Kidney tubule cell (primary cell): Measurements from ENCODE around the gene LBP.
"Not testable (repeated sequence)": the region's sequence is repeated elsewhere in the genome, so short reads cannot be mapped to it uniquely, and the experiment has no call there.

Experiments used
- DNase-seq: peaks from one replicate; pipeline ENCODE4 v3.0.0-alpha.2; 2018; ENCODE audit warnings: low spot score

The LBP gene

DNA sequence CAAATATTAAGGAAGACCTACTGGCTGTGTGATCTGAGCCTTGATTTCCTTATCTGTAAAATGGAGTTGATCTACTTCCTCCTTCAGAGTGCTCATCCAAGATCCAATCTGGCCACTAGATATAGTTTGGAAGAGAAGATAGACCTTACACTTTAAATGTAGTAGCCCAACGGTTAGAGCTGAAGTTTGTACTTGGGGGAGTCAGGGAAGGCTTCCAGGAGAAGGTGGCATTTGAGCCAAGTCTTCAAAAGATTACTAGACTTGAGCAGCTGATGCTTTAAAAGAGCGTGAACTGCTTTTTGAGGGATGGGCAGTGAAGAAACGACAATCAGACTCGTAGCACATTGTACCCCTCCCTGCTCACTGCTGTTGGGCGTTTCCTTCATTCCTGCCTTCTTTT is 3.6 kb downstream of the LBP start:
- DNase-seq = no peak

DNA sequence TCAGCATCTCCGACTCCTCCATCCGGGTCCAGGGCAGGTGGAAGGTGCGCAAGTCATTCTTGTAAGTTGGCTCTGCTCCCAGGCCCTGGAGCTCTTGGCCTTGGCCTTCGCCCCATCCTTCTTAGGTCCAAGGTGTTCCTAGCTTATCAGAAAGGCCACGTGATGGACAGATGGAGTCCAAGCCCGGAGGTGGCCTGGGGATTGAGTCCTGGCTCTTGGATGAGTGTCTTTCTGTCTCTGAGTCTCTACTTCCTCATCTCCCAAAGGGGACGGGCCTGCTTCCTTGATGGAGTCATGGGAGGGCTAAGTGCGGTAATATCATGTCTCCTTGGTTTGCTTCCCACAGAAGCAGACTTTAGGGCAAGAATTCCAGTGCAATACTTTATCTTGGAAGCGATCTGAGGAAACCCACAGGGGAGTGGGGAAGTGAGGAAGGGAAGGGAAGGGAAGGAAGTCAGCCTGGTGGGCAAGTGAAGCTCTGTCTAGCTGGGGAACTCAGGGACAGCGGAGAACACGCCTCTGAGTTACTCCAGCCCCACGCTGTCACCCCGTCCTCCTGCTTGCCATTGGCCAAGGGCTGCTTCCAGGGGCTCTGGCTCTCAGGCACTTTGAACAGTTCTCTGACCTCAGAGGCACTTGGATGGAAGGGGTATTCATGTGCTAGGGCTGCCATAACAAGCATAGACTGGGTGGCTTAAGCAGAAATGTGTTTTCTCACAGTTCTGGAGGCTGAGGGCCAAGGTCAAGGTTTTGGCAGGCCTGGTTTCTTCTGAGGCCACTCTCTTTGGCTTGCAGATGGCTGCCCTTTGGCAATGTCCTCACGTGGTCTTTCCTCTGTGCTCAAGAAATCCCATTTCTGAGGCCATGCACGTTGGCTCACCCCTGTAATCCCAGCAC is 4.8 kb downstream of the LBP start:
- DNase-seq = no peak

DNA sequence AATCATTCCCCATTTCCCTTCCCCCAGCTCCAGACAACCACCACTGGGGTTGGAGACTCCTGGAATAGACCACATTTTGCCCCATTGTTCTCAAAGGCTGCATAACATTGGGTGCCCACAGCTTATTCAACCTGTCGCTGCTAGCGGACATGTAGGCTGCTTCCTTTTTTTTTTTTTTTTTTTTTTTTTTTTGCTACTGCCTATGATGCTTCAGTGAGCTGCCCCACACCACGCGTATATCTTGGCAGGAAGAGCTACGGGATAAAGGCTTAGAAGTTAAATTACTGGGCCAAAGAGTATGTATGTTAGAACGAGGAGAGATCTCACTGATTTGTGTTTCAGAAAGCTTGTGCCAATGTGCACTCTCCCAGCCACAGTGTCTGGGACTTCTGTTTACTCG is 7.0 kb downstream of the LBP start:
- DNase-seq = peak; percentile 53

DNA sequence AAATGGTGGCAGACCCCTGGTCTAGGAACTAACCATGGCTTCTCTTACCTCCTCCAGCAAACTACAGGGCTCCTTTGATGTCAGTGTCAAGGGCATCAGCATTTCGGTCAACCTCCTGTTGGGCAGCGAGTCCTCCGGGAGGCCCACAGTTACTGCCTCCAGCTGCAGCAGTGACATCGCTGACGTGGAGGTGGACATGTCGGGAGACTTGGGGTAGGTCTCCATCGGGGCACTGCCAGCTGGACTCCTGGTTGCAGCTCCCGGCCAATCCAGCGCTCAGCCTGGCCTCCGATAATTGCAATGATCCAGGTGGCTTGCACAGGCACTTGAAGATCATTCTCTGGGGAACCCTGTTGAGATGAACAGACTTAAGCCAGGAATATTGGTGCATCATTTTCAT is 7.9 kb downstream of the LBP start:
- no peak for DNase-seq

DNA sequence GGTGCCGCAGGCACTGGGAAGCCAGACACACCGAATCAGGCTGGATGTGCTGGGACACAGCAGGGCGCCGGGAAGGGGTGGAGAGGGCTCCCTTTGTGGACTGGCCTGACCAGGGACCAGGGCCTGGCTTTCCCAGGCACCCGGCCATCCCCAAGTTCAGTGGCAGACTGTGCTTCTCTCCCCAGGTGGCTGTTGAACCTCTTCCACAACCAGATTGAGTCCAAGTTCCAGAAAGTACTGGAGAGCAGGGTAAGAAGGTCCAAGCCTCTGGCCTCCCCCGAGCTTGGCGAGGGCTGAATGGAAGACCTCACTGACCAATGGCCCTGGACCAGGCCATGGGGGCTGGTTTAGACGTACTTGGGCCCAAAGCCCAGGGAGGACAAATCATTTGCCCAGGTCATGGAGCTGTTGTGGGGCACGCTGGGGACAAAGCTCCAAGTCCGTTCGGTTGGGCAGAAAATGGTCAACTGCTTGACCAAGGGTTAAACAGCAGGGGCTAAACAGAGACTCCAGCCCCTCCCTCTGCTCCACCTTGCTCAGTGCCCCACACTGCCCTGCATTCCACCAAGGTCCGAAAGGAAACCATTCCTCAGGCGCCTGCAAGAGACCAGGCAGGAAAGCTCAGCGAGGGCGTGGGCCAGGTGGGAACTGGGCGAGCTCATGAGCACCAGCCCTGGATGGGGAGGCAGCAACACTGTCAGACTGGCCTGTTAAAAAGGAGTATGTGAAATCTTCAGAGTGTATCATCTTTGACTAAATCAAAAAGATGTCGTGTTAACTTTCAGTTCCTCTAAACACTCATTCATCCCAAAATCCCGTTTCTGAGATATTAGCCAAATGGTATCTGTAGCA is 9.1 kb downstream of the LBP start:
- DNase-seq = no peak

DNA sequence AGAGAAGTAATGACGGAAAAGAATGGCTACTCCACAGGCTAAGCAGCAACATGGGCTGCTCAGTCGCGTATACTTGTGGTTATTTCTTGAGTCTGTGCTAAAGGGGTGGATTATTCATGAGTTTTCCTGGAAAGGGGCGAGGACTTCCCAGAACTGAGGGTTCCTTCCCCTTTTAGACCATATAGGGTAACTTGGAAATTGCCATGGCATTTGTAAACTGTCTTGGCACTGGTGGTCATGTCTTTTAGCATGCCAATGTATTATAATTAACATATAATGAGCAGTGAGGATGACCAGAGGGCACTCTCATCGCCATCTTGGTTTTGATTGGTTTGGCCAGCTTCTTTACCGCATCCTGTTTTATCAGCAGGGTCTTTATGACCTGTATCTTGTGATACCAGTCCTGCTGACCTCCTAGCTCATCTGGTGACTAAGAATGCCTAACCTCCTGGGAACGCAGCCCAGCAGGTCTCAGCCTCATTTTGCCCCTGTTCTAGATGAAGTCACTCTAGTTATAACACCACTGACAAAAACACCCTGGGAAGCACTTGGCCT is 11.4 kb downstream of the LBP start:
- peak; percentile 7 for DNase-seq

DNA sequence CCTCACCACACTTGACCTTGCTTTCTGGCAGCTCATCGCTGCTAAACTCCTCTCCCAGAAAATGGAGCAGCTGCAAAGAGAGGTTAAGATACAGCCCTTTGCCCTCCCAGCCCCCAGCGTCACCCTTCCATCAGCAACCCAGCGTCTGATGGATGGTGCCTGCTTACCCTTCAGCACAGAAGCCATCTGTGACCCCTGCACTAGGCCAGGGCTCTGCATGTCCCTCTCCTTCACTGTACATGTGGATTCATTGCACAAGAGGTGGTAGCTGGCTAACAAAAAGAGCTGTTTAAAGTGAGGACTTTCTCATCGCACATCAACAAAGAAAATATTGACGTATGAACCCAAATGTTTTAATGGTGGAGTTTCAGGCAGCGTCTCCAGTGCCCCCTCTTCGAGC is 12.3 kb downstream of the LBP start:
- no peak for DNase-seq

DNA sequence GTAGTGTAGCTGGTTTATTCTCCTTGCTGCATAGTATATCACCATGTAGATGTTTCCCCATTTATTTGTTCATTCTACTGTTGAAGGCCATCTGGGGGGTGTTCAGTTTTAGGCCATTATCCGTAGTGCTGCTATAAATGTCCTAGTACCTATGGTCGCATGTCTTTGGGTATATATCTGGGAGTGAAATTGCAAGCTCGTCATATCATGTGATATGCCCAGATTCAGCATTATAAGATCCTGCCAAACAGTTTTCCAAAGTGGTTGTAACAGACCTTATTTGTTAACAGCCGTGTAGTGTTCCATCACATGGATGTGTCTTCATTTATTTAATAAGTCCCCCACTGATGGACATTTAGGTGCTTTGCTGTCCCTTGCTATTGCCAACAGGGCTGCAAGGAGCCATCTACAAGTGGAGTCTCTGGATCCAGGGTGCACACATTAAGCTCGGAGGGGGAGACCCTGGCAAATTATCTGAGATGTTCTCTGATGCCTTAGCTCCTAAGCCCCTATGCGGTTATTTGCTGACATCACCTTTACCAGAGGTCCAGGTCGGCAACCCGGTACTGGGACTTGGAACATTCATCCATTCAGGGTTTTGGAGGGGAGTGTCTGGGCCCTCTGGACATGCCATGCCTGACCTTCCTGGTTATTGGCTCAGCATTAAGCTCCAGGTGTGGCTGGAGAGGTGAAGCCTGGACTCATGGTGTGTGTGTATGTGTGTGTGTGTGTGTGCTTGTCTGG is 16.9 kb downstream of the LBP start:
- no peak for DNase-seq

DNA sequence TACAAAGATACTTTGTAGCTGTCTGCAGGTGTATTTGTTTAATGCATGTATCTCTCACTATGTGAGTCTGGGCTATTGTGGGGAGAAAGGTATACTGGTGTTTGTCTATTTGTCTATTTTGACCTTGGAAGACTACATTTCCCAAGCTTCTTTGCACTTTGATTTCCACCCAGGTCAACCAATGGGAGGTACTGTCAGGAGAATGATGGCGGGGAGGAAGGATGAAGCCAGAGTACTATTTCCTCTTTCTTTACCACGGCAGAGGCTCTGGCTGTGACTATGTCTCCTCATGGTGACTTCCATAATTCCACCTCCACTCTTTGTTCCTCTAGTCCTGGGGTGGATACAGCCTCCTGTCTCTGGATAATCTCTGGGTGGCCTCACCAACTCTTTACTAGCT is 23.1 kb downstream of the LBP start:
- DNase-seq = no peak

DNA sequence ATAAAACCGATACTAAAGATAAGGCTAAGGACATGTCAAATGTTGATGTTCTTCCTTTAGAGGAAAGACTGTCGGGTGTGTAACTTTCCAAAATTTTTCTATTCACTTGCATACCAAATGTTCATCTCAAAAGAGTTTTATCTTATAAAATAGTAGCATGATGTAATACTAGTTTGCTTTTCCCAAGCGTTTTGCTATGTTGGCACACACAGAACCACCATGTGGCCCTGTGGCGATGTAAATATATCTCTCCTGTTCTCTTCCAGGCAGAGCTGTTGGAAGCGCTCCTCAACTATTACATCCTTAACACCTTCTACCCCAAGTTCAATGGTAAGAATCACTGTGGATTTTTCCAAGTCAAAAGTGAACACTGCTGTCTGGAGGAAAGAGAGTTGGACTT is 26.5 kb downstream of the LBP start:
- DNase-seq = no peak

DNA sequence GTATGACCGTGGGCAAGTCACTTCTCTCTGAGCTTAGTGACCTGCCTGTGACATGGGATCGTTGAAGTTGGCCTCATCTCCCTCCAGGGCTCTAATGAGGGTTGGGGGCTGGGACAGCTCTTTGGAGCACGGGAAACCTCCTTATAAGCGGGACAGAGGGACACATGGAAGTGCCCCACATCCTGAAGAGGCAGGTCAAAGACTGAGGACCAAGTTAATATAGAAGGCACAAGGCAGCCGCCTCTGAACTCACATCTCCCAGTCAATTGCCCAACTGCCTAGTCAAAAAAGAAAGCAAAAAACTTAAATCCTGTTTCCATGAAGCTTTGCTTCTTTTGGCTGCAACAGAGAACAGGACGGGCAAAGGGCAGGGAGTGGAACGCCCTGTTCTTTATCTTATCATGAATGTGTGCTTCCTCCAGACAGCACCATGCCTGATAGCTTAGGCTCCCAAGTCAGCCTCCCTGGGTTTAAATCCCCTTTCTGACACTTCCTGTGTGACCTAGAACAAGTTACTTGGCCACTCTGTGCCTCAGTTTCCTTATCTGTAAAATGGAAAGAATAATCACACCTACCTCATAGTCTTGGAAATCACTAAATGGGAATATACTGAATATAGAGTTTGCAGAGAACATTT is 27.1 kb downstream of the LBP start:
- no peak for DNase-seq

DNA sequence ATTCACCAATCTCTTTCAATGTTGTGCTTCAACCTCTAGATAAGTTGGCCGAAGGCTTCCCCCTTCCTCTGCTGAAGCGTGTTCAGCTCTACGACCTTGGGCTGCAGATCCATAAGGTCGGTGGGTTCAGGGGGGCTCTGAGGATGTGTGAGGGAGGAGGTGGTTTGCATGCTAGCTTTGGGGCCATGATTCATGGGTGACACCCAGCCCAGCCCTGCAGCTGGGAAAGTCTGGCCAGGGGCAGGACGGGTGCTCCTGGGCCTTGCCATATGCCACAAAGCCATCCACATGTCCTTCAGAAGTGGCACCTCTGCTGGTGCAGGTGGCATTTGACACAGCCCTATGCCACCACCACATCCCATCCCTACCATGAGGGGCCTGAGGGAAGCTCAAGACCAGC is 27.6 kb downstream of the LBP start:
- DNase-seq = no peak

DNA sequence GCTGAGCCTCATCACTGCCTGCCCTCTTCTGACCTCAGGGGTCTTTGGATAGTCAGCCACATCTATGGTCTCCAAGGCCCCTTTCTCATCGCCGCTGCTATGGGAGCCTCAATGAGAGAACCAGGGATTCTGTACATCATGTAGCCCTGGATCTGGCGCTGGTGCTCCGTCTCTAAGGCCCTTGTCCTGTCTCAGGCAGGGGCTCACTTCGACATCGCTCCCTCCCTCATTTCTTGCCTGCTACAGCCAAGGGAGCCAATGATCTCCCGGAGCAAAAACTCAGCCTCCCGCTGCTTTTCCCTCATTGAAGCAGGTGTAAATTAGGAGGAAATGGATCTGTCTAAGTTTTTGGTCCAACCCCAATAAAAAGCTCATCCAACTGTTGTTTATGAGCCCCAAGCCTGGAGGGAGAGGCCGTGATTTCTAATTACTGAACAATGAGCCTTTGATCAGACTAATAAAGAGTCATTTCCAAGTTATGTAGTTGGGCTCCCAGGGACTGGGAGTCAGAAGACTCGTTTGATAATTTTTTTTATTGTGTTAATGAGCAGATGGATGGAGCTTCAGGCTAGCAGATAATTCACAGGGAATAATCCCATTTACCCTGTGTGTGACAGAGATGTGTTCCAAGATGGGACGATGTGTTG is 30.9 kb downstream of the LBP start:
- no peak for DNase-seq

DNA sequence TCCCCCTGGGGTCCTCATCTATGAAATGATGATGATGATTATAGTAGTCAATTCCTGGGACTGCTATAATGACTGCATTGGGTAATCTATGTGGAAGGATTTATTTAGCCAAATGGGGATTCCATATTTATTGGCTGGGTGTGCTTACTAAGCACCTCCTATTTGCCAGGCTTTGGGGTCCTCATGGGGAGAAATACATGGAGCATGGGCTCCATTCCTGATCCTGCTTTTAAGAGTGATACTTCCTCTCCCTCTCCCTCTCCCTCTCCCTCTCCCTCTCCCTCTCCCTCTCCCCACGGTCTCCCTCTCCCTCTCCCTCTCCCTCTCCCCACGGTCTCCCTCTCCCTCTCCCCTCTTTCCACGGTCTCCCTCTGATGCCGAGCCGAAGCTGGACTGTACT is 31.6 kb downstream of the LBP start:
- DNase-seq = not testable (repeated sequence)

DNA sequence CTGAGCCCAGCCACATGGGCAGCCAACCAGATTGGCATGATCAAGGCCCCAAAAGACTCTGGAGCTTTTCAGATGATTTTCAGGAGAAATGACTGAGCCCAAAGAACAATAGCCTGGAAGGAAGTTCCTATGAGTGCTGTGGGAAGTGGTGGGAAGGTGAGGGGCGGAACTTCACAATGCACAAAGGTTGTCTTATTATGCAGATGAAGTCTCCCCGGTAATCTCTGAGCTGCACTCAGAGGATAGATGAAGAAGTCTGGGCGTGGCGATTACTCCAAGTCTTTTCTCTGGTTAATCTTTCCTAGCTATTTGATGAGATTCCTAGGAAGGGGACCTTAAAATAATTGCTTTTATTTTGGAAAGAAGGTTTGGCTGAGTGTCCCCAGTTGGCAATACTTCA is 36.9 kb downstream of the LBP start:
- no peak for DNase-seq

DNA sequence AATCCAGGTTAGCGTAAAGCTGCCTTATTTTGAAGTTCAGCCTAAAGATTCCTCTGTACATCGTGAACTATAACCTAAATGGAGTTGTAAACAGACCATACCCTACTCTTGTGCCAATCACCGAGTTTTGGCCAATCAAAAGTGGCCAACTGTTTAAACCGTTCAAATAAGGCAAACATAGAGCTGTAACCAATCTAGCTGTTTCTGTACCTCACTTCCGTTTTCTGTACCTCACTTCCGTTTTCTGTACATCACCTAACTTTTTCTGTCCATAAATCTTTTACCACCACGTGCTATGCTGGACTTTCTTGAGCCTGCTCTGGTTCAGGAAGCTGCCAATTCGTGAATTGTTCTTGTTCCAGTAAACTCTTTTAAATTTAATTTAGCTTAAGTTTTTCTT is 39.7 kb downstream of the LBP start:
- no peak for DNase-seq

DNA sequence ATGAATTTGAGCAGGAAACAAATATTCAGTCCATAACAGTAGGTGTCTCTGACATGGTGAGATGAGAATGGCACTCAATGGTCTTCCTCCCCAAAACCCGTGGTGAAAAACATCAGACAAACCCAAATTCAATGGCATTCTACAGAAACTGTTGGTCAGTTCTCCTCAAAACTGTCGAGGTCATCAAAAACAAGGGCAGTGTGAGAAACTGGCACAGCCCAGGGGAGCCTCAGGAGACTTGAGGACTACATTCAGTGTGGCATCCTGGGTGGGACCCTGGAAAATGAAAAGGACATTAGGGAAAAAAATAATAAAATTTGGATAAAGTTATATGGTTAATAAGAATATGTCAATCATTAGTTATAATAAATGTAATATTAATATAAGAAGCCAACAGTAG is 40.6 kb downstream of the LBP start:
- DNase-seq = no peak

DNA sequence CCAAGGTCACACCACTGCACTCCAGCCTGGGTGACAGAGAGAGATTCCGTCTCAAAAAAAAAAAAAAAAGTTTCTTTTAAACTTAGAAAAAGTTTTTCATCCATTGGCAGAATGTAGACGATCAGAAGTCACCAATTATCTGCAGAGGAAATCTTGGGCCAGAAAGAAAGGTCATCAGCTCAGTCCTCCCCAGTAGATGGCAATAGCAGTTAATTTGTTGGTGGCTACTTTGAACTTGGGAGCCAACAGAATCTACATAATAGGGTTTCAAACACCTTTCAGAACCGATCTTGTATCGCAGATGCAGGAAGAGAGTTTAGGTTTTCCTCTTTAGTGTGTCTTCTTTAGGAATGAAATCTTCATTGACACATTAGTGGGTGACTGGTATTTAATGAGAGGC is 41.7 kb downstream of the LBP start:
- no peak for DNase-seq

DNA sequence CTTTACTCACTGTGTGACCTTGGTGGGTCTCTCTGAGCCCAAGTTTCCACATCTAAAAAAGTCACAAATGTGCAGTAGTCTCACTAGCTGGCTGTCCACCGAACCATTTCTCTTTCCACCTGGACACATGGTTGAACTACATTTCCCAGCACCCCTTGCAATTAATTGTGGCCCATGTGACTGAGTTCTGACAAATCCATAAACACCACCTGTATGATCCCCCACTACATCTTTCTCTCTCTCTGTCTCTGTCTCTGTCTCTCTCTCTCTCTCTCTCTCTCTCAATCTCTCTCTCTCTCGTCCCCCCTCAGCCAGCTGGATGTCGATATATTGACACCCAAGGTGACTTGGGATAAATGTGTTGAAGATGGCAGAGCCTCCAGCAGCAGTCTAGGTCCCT is 46.1 kb downstream of the LBP start:
- no peak for DNase-seq

DNA sequence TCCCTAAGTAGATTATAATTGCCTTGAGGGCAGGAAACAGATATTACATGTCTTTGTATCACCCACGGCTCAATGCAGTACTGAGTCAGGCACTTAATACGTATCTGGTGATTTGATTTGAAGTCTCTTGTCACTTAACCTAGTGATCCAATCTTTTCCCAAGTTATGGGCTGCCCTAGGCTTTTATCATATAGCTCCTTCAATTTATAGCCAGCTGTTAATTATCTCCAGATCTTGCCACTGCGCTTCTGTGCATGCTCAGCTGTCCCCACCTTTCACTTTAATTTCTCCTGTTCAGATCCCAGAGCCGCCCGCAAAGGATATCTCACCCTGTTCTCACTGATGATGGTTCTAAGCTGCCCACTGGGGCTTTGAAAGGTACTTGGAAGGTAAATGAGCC is 47.0 kb downstream of the LBP start:
- DNase-seq = no peak

DNA sequence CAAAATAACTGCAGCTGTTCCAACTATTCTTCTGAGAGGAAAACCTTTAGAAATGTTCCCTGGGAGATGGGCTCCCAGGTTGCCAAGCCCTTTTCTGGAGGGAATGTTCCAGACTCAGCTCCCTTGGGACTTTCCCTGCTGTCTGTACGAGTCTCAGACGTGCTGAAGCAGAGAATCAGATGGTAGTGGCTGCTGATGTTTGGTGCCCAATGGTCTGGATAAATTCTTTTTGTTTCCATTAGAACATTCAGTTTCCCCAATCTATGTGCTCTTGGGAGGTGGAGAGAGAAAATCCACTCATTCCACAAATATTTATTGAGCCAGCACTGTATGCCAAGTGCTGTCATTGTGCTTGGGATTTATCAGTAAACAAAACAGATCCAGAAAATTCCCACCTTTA is 48.9 kb downstream of the LBP start:
- DNase-seq = peak; percentile 50
